ENCODE data around the gene RNF167. TPM values are rescaled to one million over a fixed set of nuclear protein-coding genes. Genes with fewer than 3 reads are reported as not detected.

RNF167 gene
- total and polyA plus RNA-seq, 2 of the 13 experiments (the other 11 are each of a cell fraction or from before 2014, with no cell fraction given) = 44.1 to 45.4 TPM

- TF ChIP-seq, protein P1, sequence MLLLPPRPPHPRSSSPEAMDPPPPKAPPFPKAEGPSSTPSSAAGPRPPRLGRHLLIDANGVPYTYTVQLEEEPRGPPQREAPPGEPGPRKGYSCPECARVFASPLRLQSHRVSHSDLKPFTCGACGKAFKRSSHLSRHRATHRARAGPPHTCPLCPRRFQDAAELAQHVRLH (CRISPR knock-in tag; IDR thresholded peaks at IDR 0.05; ENCODE audit: borderline replicate concordance, low read depth) = no peak
- no peak for TF ChIP-seq ARID3A (IDR thresholded peaks at IDR 0.05; ENCODE audit: low read depth, low read length)
- 0 out of 2 replicates have a peak, but pooled peaks have one; percentile 19 for TF ChIP-seq ZNF318 (CRISPR knock-in tag; IDR thresholded peaks at IDR 0.05)
- TF ChIP-seq, protein P2, sequence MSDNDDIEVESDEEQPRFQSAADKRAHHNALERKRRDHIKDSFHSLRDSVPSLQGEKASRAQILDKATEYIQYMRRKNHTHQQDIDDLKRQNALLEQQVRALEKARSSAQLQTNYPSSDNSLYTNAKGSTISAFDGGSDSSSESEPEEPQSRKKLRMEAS (IDR thresholded peaks at IDR 0.05) = no peak
- TF ChIP-seq ZNF143 (CRISPR knock-in tag; IDR thresholded peaks at IDR 0.05) = no peak
- TF ChIP-seq YY1 (IDR thresholded peaks at IDR 0.05; ENCODE audit: insufficient read depth, insufficient replicate concordance, low read depth, low read length) = no peak
- no peak for TF ChIP-seq ARID5B (CRISPR knock-in tag; IDR thresholded peaks at IDR 0.05)
- no peak for TF ChIP-seq ATRX (CRISPR knock-in tag; IDR thresholded peaks at IDR 0.05; ENCODE audit: borderline replicate concordance)
- TF ChIP-seq AKAP8 (CRISPR knock-in tag; IDR thresholded peaks at IDR 0.05) = peak; percentile 14; the same call in 1 of the 2 replicates
- TF ChIP-seq ZNF607 (CRISPR knock-in tag; IDR thresholded peaks at IDR 0.05; ENCODE audit: borderline replicate concordance) = no peak
- no peak for TF ChIP-seq ZNF629 (CRISPR knock-in tag; conservative IDR thresholded peaks at IDR 0.05)
- no peak for TF ChIP-seq ZNF564 (CRISPR knock-in tag; IDR thresholded peaks at IDR 0.05)
- no peak for TF ChIP-seq MAF1 (CRISPR knock-in tag; IDR thresholded peaks at IDR 0.05; ENCODE audit: borderline replicate concordance)
- no peak for TF ChIP-seq HOXA7 (CRISPR knock-in tag; IDR thresholded peaks at IDR 0.05)
Measured at GRCh38 chr17:4950746-4951204, 10.7 kb downstream of the RNF167 start, which contains the start of gene ENO3 (continued).

Measured in HepG2 (cell line).